Glomerular visceral epithelial cell (primary cell): ENCODE data around the gene DNAH17.

Source experiments
- DNase-seq: peaks from one replicate; pipeline ENCODE4 v3.0.0-alpha.2; 2016; ENCODE audit errors: extremely low spot score

DNAH17 gene

GRCh38 chr17:78577296-78577695 lies at the start of gene DNAH17:
Gene DNAH17, minus strand, starts transcription at chr17:78577396. Its CDS starts 2,339 bp downstream, at chr17:78575057.
- DNase-seq = no peak

- DNase-seq = no peak
Observed at GRCh38 chr17:78624324-78625151, 47.3 kb upstream of the DNAH17 start.

- DNase-seq = no peak
Observed at GRCh38 chr17:78623541-78623940, 46.3 kb upstream of the DNAH17 start.

- no peak for DNase-seq
Observed at GRCh38 chr17:78622491-78623265, 45.5 kb upstream of the DNAH17 start.

GRCh38 chr17:78621720-78622490 lies 44.7 kb upstream of the DNAH17 start:
- DNase-seq = no peak

GRCh38 chr17:78620099-78620498 lies 42.9 kb upstream of the DNAH17 start:
- DNase-seq = no peak

GRCh38 chr17:78619334-78619733 lies 42.1 kb upstream of the DNAH17 start:
- DNase-seq = no peak

- no peak for DNase-seq
Observed at GRCh38 chr17:78618264-78619066, 41.3 kb upstream of the DNAH17 start.

- no peak for DNase-seq
Observed at GRCh38 chr17:78617511-78618061, 40.4 kb upstream of the DNAH17 start.

GRCh38 chr17:78616946-78617345 lies 39.8 kb upstream of the DNAH17 start:
- DNase-seq = no peak

- DNase-seq = no peak
Observed at GRCh38 chr17:78615631-78616030, 38.4 kb upstream of the DNAH17 start.

GRCh38 chr17:78613416-78613815 lies 36.2 kb upstream of the DNAH17 start:
- DNase-seq = no peak

GRCh38 chr17:78611607-78612006 lies 34.4 kb upstream of the DNAH17 start:
- DNase-seq = no peak

- DNase-seq = no peak
Observed at GRCh38 chr17:78610951-78611511, 33.8 kb upstream of the DNAH17 start.

GRCh38 chr17:78609191-78609641 lies 32.0 kb upstream of the DNAH17 start:
- DNase-seq = no peak

- no peak for DNase-seq
Observed at GRCh38 chr17:78608804-78609186, 31.6 kb upstream of the DNAH17 start.

- DNase-seq = no peak
Observed at GRCh38 chr17:78608122-78608803, 31.1 kb upstream of the DNAH17 start.

GRCh38 chr17:78607038-78607437 lies 29.8 kb upstream of the DNAH17 start:
- DNase-seq = no peak

GRCh38 chr17:78605886-78606285 lies 28.7 kb upstream of the DNAH17 start:
- no peak for DNase-seq

GRCh38 chr17:78605429-78605828 lies 28.2 kb upstream of the DNAH17 start:
- no peak for DNase-seq
